HEK293T (cell line): Measurements from ENCODE around the gene CYP26A1.

Experiments used
- CTCF ChIA-PET: fragments of 350-600 bp; formaldehyde crosslinking; extraction: SDS; loops from one replicate; lab custom pipeline; 2021; ENCODE audit warnings: antibody characterized with exemption, inconsistent platforms; lab: Yijun Ruan, JAX
- POLR2A ChIA-PET: fragments of 350-600 bp; formaldehyde crosslinking; extraction: SDS; loops from one replicate; lab custom pipeline; 2020; ENCODE audit warnings: antibody characterized with exemption, inconsistent platforms; lab: Yijun Ruan, JAX
- DNase-seq: peaks from one replicate; pipeline ENCODE4 v3.0.0; 2012; ENCODE audit warnings: mixed read lengths; ENCODE audit errors: extremely low spot score
- ARNT ChIP-seq: fragments of 450-650 bp; IDR thresholded peaks from 2 replicates; pipeline ENCODE4 v1.6.1; 2017; ENCODE audit warnings: mild to moderate bottlenecking
- BHLHE40 ChIP-seq: fragments of 450-650 bp; IDR thresholded peaks from 2 replicates; pipeline ENCODE4 v1.6.1; 2016; ENCODE audit warnings: mild to moderate bottlenecking, moderate library complexity, borderline replicate concordance
- CTBP1 ChIP-seq: fragments of 450-650 bp; IDR thresholded peaks from 2 replicates; pipeline ENCODE4 v1.6.1; 2016; ENCODE audit warnings: borderline replicate concordance
- ELF4 ChIP-seq: fragments of 450-650 bp; IDR thresholded peaks from 2 replicates; pipeline ENCODE4 v1.6.1; 2017; ENCODE audit warnings: antibody characterized with exemption
- FOXA1 ChIP-seq: fragments of 450-650 bp; IDR thresholded peaks from 2 replicates; pipeline ENCODE4 v1.6.1; 2016; ENCODE audit warnings: mild to moderate bottlenecking
- FOXK2 ChIP-seq: fragments of 450-650 bp; IDR thresholded peaks from 2 replicates; pipeline ENCODE4 v1.6.1; 2016; ENCODE audit warnings: mild to moderate bottlenecking
- FOXM1 ChIP-seq: fragments of 450-650 bp; IDR thresholded peaks from 2 replicates; pipeline ENCODE4 v1.6.1; 2017; ENCODE audit warnings: mild to moderate bottlenecking, borderline replicate concordance
- HDGF ChIP-seq: fragments of 450-650 bp; IDR thresholded peaks from 2 replicates; pipeline ENCODE4 v1.6.1; 2017; ENCODE audit warnings: antibody characterized with exemption, borderline replicate concordance
- L3MBTL2 ChIP-seq: fragments of 450-650 bp; conservative IDR thresholded peaks from 2 replicates; pipeline ENCODE4 v1.6.1; 2016; ENCODE audit warnings: mild to moderate bottlenecking
- LEF1 ChIP-seq: fragments of 450-650 bp; IDR thresholded peaks from 2 replicates; pipeline ENCODE4 v1.6.1; 2017; ENCODE audit warnings: mild to moderate bottlenecking, borderline replicate concordance
- NFRKB ChIP-seq: fragments of 450-650 bp; IDR thresholded peaks from 2 replicates; pipeline ENCODE4 v1.6.1; 2016; ENCODE audit warnings: mild to moderate bottlenecking, moderate library complexity
- SP1 ChIP-seq: fragments of 450-650 bp; IDR thresholded peaks from 2 replicates; pipeline ENCODE4 v1.6.1; 2017
- SUZ12 ChIP-seq: fragments of 450-650 bp; IDR thresholded peaks from 2 replicates; pipeline ENCODE4 v1.6.1; 2016; ENCODE audit warnings: mild to moderate bottlenecking
- TARDBP ChIP-seq: fragments of 450-650 bp; IDR thresholded peaks from 2 replicates; pipeline ENCODE4 v1.6.1; 2016
- ZNF384 ChIP-seq: fragments of 450-650 bp; IDR thresholded peaks from 2 replicates; pipeline ENCODE4 v1.6.1; 2016
- TF ChIP-seq, protein P1 (sequence below): fragments of 450-650 bp; IDR thresholded peaks from 2 replicates; pipeline ENCODE4 v1.6.1; 2016

Gene CYP26A1

GRCh38 chr10:93071177-93071472 is 2.6 kb upstream of the CYP26A1 start:
- CTCF ChIA-PET = no interaction called here
- no peak for DNase-seq
- POLR2A ChIA-PET = no interaction called here
- no peak for TF ChIP-seq CTBP1
- TF ChIP-seq SUZ12 = no peak
- TF ChIP-seq L3MBTL2 = no peak
- no peak for TF ChIP-seq FOXM1
- TF ChIP-seq ELF4 = no peak
- no peak for TF ChIP-seq HDGF
- TF ChIP-seq ARNT = no peak
- TF ChIP-seq ZNF384 = no peak
- TF ChIP-seq FOXK2 = no peak
- no peak for TF ChIP-seq SP1
- TF ChIP-seq NFRKB = no peak
- no peak for TF ChIP-seq FOXA1

GRCh38 chr10:93071674-93072224 is 1.9 kb upstream of the CYP26A1 start:
- TF ChIP-seq, protein P1, sequence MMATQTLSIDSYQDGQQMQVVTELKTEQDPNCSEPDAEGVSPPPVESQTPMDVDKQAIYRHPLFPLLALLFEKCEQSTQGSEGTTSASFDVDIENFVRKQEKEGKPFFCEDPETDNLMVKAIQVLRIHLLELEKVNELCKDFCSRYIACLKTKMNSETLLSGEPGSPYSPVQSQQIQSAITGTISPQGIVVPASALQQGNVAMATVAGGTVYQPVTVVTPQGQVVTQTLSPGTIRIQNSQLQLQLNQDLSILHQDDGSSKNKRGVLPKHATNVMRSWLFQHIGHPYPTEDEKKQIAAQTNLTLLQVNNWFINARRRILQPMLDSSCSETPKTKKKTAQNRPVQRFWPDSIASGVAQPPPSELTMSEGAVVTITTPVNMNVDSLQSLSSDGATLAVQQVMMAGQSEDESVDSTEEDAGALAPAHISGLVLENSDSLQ = no peak
- TF ChIP-seq SP1 = no peak
- TF ChIP-seq CTBP1 = no peak
- TF ChIP-seq TARDBP = no peak
- no peak for TF ChIP-seq FOXK2
- TF ChIP-seq ZNF384 = no peak
- CTCF ChIA-PET = interaction anchor here (1.0 kb wide), 1 partner anchor 44 kb away, joined by 3 read pairs; no protein-coding TSS in a partner anchor
- POLR2A ChIA-PET = no interaction called here
- DNase-seq = no peak

DNA sequence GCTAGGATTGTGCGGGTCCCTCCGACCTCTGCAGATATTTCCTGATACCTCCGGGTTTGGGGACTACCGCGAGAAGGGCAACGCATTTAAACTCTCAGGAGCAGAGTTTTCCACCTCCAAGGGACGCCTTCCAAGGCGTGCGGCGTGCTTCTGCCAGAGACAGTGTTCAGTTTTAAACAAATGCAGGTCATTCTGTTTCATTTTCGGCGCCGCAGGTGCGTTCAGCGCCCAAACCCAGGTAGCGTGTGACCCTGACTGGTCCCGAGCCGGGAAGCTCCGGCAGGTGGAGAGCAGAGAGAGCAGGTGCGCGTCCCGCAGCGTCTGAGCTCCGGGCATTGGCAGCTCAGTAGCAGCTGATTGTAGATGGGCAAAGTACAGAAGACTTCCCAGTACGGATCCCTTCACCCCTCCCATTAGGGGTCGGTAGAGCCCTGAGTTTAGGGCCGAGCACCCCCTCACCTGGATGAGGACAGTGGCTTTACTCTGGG is 1.4 kb upstream of the CYP26A1 start:
- DNase-seq = no peak
- TF ChIP-seq ZNF384 (no peak), CTBP1 (no peak), ARNT (no peak), BHLHE40 (no peak), ELF4 (no peak), HDGF (no peak), FOXM1 (no peak), L3MBTL2 (no peak), LEF1 (no peak), FOXK2 (no peak), SUZ12 (no peak), NFRKB (no peak), SP1 (no peak), TARDBP (no peak)
- TF ChIP-seq, protein P1 = no peak
- CTCF ChIA-PET = interaction anchor here (1.0 kb wide), 1 partner anchor 43 kb away, joined by 3 read pairs; no protein-coding TSS in a partner anchor
- POLR2A ChIA-PET = no interaction called here

DNA sequence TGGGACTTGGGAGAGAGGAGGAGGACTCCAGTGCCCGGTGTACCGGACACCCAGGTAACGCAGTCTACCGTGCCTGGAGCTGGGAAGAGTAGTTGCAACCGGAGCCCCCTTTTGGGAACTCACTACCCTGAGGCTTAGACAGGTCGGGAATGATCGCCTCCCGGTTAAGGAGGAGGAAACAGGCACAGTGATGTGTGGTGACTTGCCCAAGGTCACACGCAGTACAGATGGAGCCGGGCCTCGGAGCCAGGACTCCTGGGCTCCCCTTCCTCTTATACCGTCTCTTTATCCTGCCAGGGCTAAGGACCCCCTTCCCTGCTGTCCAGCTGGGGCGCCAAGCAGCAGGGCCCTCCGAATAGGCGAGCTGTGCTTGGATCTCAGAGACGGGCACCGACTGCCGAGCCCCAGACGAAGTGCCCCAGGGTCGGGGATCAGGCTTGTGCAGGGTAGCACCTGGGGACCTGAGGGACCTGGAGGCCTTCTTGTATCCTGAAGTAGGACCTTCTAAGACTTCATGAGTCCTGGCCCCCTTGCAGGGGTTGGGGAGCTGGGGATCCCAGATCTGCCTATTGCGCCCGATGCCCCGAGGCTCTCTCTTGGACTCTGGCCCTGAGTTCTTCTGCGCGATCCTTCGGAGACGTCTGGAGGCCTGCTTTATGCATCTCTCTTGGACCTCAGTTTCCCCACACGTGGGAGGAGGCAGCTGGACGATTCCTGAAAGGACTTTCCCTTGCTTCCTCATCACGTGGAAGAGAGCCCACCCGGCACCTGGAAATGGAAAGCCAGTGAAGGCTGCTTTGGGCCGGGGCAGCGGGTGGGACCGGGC is 767 bp upstream of the CYP26A1 start:
- ChIA-PET POLR2A (interaction anchor here (1.4 kb wide), 1 partner anchor 20 kb away, joined by 4 read pairs; no protein-coding TSS in a partner anchor), CTCF (interaction anchor here (0.7 to 1.0 kb wide), 2 partner anchors 19 to 43 kb away, joined by 3 to 5 read pairs; no protein-coding TSS in a partner anchor)
- no peak for DNase-seq
- no peak for TF ChIP-seq ARNT
- no peak for TF ChIP-seq FOXA1
- TF ChIP-seq ZNF384 = no peak
- no peak for TF ChIP-seq SUZ12
- no peak for TF ChIP-seq ELF4
- no peak for TF ChIP-seq CTBP1

- POLR2A ChIA-PET = interaction anchor here (1.4 kb wide), 1 partner anchor 21 kb away, joined by 4 read pairs; no protein-coding TSS in a partner anchor
These were observed 479 bp downstream of the CYP26A1 start for GRCh38 chr10:93074147-93074596.

More at GRCh38 chr10:93074147-93074596, 479 bp downstream of the CYP26A1 start:
- peak; percentile 62 for DNase-seq
- TF ChIP-seq CTBP1 (no peak), BHLHE40 (no peak), LEF1 (no peak), SUZ12 (no peak), ARNT (no peak), TARDBP (no peak), ZNF384 (no peak), L3MBTL2 (no peak), ELF4 (no peak)
- TF ChIP-seq, protein P1 = no peak
- CTCF ChIA-PET = no interaction called here
